NCI-H2171 (cell line): Measurements from ENCODE around the gene CWF19L2.

Experiments used
- DNase-seq: peaks from one replicate; lab custom pipeline; 2025; lab: John Stamatoyannopoulos, UW

Gene CWF19L2

GRCh38 chr11:107293677-107294344 is 163.8 kb downstream of the CWF19L2 start:
- peak; percentile 14 for DNase-seq

GRCh38 chr11:107282195-107282594 is 175.4 kb downstream of the CWF19L2 start:
- DNase-seq: no peak
